CD4-positive, alpha-beta T cell treated with Interleukin-15 for 4 hours (primary cell): ENCODE results near the gene DNAJC12.
"Not testable (repeated sequence)": the region's sequence is repeated elsewhere in the genome, so short reads cannot be mapped to it uniquely, and the experiment has no call there.

Experiments used
- DNase-seq: peaks from one replicate; pipeline ENCODE4 v3.0.0-alpha.2; 2020; ENCODE audit warnings: low spot score

DNAJC12 gene

DNA sequence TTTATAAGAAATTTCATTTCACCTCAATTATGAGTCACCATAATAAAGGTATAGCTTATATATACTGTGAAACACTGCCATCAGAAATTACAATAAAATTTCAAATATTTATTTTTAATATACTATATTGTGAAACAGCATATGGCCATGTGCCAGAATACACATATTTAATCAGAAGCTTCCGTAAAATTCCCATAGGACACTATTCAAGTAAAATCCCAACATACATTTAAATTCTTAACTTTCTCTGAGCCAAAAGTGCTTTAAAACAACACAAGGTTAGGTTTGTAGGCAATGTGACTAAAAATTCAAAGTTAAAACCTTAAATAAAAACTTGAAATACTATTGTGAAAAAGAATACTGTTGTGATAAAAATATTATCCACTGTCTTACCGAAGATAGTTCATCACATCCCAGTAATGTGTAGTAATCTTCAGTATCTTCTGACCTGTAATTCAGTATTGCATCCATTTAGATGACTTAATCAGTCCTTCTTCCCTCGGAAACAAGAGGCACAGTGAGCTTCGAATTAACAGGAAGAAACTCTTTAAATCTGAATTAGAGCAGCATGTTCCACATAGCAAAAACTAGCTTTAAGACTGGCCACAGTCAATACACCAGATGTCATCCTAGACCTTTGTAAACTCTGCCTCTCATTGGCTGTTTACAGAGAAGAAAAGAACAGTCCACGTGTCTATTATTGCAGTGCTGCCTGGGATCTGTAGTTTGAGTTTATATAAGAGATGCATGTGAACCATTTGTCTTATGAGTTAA, at the start of gene DNAJC12:
DNAJC12 (minus strand) TSS at position 648 of the 774 bp plus-strand sequence; CDS start at position 471, 177 bp downstream.
- DNase-seq: no peak

- peak; percentile 77 for DNase-seq
Observed at GRCh38 chr10:67884842-67885670, 47.1 kb upstream of the DNAJC12 start.

DNA sequence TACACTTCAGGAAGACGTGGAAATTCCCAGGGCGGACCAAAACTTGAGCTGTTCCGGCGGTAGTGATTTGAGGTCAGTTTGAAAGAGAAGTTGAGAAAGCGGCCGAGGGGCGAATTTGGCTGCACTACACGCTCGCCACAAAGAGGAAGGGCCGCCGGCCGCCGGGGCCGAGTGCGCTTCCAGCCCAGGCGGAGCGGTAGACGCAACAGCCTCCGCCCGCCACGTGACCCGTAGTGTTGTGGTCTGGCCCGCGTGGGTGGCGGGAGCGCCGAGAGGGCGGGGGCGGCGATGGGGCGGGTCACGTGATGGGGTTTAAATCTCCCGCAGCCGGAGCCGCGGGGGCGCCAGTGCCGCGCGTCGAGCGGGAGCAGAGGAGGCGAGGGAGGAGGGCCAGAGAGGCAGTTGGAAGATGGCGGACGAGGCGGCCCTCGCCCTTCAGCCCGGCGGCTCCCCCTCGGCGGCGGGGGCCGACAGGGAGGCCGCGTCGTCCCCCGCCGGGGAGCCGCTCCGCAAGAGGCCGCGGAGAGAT, 46.4 kb upstream of the DNAJC12 start, which contains the start of gene SIRT1:
SIRT1 (plus strand) TSS at position 344 of the 529 bp plus-strand sequence; CDS start at position 410, 66 bp downstream.
- DNase-seq: peak; percentile 95

DNA sequence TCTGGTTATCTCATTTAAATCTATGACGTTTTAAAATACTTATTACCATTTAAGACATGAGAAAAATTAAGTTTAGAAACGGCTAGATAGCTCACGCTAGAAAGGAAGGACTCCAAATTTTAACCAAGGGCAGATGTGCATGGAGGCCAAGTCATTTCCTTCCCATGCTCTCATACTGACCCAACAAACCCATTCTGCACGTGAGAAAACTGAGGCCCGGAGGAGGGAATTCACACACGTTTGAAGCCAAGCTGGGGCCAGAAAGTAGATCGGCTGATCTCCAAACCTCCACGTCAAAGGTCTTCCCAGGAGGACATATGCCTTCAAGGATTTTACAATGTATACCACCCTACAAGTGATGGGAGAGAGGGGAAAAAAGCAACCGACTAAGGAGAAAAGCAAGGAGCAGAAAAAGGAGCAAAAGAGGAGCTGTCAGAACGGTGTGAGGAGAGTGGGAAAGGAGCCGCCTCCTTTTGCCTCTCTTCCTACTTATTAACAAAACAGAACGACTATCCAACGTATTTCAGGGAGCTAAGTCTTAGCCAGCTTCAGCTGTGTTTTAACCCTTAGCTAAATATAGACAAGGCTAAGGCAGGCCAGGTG, 45.8 kb upstream of the DNAJC12 start:
- no peak for DNase-seq

- DNase-seq: no peak
Observed at GRCh38 chr10:67878133-67878532, 40.1 kb upstream of the DNAJC12 start.

DNA sequence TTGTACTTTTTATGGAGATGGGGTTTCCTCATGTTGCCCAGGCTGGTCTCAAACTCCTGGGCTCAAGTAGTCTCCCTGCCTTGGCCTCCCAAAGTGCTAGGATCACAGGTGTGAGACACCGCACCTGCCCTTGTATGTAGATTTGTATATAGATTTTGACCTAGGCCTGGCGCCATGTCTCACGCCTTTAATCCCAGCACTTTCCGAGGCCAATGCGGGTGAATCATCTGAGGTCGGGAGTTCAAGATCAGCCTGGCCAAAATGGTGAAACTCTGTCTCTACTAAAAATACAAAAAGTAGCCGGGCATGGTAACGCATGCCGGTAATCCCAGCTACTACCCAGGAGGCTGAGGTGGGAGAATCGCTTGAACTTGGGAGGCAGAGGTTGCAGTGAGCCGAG, 39.4 kb upstream of the DNAJC12 start:
- DNase-seq: not testable (repeated sequence)

- no peak for DNase-seq
Observed at GRCh38 chr10:67875340-67876238, 37.6 kb upstream of the DNAJC12 start.

- no peak for DNase-seq
Observed at GRCh38 chr10:67869996-67870395, 32.0 kb upstream of the DNAJC12 start.

- no peak for DNase-seq
Observed at GRCh38 chr10:67868132-67868531, 30.1 kb upstream of the DNAJC12 start.

DNA sequence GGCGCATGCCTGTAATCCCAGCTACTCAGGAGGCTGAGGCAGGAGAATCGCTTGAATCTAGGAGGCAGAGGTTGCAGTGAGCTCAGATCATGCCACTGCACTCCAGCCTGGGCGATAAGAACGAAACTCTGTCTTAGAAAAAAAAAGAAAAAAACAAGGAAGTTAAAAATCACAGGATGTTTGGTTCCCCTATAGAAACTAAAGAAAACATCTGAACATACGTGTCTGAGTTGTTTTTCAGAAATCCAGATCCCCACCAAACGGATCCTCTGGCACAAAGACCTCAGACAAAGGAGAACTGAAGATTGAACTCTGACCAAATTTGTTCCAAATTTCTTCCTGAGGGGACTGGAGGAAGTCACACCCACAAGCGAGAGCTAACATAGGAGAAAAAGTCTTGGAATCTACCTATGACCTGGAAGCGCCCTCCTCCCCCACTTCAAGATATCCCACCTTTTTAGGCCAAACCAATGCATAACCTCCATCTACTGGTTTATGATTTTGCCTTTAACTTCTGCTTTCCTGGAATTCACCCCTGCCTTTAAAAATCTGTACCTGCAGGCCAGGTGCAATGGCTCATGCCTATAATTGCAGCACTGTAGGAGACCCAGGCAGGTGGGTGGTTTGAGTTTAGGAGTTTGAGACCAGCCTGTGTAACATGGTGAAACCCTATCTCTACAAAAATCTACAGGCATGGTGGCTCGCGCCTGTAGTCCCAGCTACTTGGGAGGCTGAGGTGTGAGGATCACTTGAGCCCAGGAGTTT, 26.8 kb upstream of the DNAJC12 start:
- DNase-seq: no peak

DNA sequence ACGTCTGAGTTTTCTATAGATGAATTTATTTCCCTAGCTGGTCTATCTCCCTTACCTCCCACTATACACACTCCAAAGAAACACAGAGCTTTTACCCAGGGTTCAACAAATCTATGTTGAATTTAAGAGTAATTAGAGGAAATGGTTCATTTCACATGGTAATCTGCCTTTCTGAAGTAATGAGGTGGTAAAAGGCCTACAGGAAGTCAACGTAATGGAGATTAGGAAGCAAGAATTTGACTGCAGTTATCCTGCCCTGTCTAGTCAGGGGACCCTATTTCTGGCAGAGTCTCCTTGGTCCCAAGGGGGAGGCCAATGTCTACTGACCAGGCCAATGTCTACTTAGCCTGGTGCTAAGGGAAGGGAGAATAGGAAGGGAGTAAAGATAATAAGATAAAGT, 25.1 kb upstream of the DNAJC12 start:
- DNase-seq: no peak

GRCh38 chr10:67861750-67862432, 23.9 kb upstream of the DNAJC12 start:
- no peak for DNase-seq

GRCh38 chr10:67858971-67859370, 21.0 kb upstream of the DNAJC12 start:
- no peak for DNase-seq

GRCh38 chr10:67853512-67853911, 15.5 kb upstream of the DNAJC12 start:
- DNase-seq: no peak

DNA sequence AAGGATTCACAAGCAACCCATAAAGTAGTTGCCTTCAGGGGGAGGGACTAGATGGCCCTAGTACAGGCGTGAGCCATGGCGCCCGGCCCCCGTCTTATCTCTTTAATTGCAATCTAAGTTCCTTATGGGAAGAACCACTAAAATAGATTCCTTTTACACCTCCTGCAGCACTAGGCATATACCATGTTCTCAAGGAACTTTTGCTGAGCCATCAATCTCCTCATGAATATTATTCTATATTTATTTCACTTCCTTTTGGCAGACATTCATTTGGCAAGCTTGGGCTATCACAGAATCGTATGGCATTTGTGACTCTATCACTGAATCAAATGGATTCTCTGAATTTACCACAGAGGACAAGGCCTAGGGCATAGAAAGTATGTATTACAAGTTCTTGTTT, 14.8 kb upstream of the DNAJC12 start:
- no peak for DNase-seq

- DNase-seq: no peak
Observed at GRCh38 chr10:67851186-67851585, 13.2 kb upstream of the DNAJC12 start.

GRCh38 chr10:67849331-67850011, 11.5 kb upstream of the DNAJC12 start:
- peak; percentile 97 for DNase-seq

- no peak for DNase-seq
Observed at GRCh38 chr10:67843284-67843683, 5.3 kb upstream of the DNAJC12 start.

GRCh38 chr10:67841737-67842136, 3.7 kb upstream of the DNAJC12 start:
- no peak for DNase-seq
